Natural killer cell (primary cell): Measurements from ENCODE around the gene PLD2. TPM values are rescaled to one million over a fixed set of nuclear protein-coding genes. Genes with fewer than 3 reads are reported as not detected.

ENCODE experiments used
- ATAC-seq, 3 donors: fragments of 150-1000 bp in 2 of 3; fragments of 200-7000 bp in 1 of 3; cut with Tn5 transposase; 1 replicate in 1 of 3; 2 replicates in 2 of 3; pipeline ENCODE4 v1.10.0; 2021; ENCODE audit warnings: mild to moderate bottlenecking in 2 of 3, moderate library complexity in 2 of 3
- DNase-seq, 2 donors: peaks; one replicate each; pipeline versions ENCODE4 v3.0.0 to v3.0.0-alpha.2; 2013 to 2021; ENCODE audit warnings: mixed read lengths in 1 of 2
- H3K27ac ChIP-seq: one replicate; pipeline ENCODE4 v1.5.1; 2013; ENCODE audit warnings: mild to moderate bottlenecking, low read length
- H3K27me3 ChIP-seq: one replicate; pipeline ENCODE4 v1.6.1; 2013; ENCODE audit warnings: low read length; ENCODE audit not compliant: control insufficient read depth, insufficient read depth
- H3K36me3 ChIP-seq: one replicate; pipeline ENCODE4 v1.6.1; 2013; ENCODE audit warnings: low read length; ENCODE audit not compliant: control insufficient read depth, insufficient read depth
- H3K4me1 ChIP-seq: one replicate; pipeline ENCODE4 v1.6.1; 2013; ENCODE audit warnings: low read length; ENCODE audit not compliant: control insufficient read depth, insufficient read depth
- H3K4me3 ChIP-seq: one replicate; pipeline ENCODE4 v1.5.1; 2013; ENCODE audit warnings: low read length
- H3K9me3 ChIP-seq: one replicate; pipeline ENCODE4 v1.6.1; 2013; ENCODE audit warnings: low read length; ENCODE audit not compliant: control insufficient read depth, insufficient read depth
- H3K27ac Mint-ChIP-seq, 2 donors: one replicate each; pipeline ENCODE4 v1.8.0; 2022; ENCODE audit warnings: mild to moderate bottlenecking in 2 of 2, mixed read lengths in 2 of 2, moderate library complexity in 1 of 2
- H3K27me3 Mint-ChIP-seq, 2 donors: one replicate each; pipeline ENCODE4 v1.8.0; 2022; ENCODE audit warnings: low read depth in 2 of 2, mixed read lengths in 2 of 2
- H3K36me3 Mint-ChIP-seq: one replicate; pipeline ENCODE4 v1.8.0; 2022; ENCODE audit warnings: mixed read lengths
- H3K4me1 Mint-ChIP-seq, 2 donors: one replicate each; pipeline ENCODE4 v1.8.0; 2022; ENCODE audit warnings: mixed read lengths in 2 of 2
- H3K4me3 Mint-ChIP-seq: one replicate; pipeline ENCODE4 v1.8.0; 2022; ENCODE audit warnings: mild to moderate bottlenecking, moderate library complexity, mixed read lengths
- H3K9me3 Mint-ChIP-seq, 2 donors: one replicate each; pipeline ENCODE4 v1.8.0; 2022; ENCODE audit warnings: mixed read lengths in 2 of 2
- WGBS: methylation state at CpG from one replicate; pipeline ENCODE4 v1.1.7; 2013; ENCODE audit warnings: missing lambda C conversion rate; ENCODE audit not compliant: insufficient coverage; 5-methylcytosine and 5-hydroxymethylcytosine counted together
- intact Hi-C: fragments of 100-400 bp; cut with micrococcal nuclease; formaldehyde crosslinking; loops from one replicate; pipeline ENCODE4 v1.14.2; 2022
- total RNA-seq, 4 donors: library from RNA; stranded (reverse); fragments of 120-200 nt in 1 of 4; gene quantifications; one replicate each; pipeline versions ENCODE4 v1.2.3 to v1.2.4, GENCODE V29; 2013 to 2022
- TF ChIP-seq, protein P1 (sequence below): fragments of 200-600 bp; IDR thresholded peaks from one replicate; pipeline ENCODE4 v1.8.0; 2022; ENCODE audit warnings: antibody characterized with exemption

The PLD2 gene
- total RNA-seq, 3 donors from 2014 or later (not counting 1 experiment from before 2014, with no cell fraction given), result 20.8 to 22.7 (median 21.3) TPM

- WGBS, result 90% methylated on average over 11 of the region's 11 CpGs
Observed at GRCh38 chr17:4780325-4780955, 26.5 kb upstream of the PLD2 start.

GRCh38 chr17:4782652-4783051 is 24.3 kb upstream of the PLD2 start:
- Histone ChIP-seq H3K4me1 (peaks cover 15% of the 10 kb centered on the region), H3K36me3 (no peaks in the 10 kb centered on the region), H3K9me3 (no peaks in the 10 kb centered on the region), H3K27me3 (peaks cover 36% of the 10 kb centered on the region), H3K27ac (no peak overlapping the region), H3K4me3 (no peak overlapping the region)
- Mint-ChIP-seq H3K27ac (no peak overlapping the region), H3K4me1 (peaks cover 5% of the 10 kb centered on the region in 2 donors), H3K9me3 (no peaks in the 10 kb centered on the region), H3K36me3 (no peaks in the 10 kb centered on the region), H3K4me3 (no peak overlapping the region), H3K27me3 (peaks cover 41 to 47% of the 10 kb centered on the region in 2 donors)
- DNase-seq (peak in 1 of 2 donors; percentile 24), ATAC-seq (no peak)
- intact Hi-C loops, result no loop called here
- 41% methylated on average over 28 of the region's 28 CpGs for WGBS
- TF ChIP-seq, protein P1, sequence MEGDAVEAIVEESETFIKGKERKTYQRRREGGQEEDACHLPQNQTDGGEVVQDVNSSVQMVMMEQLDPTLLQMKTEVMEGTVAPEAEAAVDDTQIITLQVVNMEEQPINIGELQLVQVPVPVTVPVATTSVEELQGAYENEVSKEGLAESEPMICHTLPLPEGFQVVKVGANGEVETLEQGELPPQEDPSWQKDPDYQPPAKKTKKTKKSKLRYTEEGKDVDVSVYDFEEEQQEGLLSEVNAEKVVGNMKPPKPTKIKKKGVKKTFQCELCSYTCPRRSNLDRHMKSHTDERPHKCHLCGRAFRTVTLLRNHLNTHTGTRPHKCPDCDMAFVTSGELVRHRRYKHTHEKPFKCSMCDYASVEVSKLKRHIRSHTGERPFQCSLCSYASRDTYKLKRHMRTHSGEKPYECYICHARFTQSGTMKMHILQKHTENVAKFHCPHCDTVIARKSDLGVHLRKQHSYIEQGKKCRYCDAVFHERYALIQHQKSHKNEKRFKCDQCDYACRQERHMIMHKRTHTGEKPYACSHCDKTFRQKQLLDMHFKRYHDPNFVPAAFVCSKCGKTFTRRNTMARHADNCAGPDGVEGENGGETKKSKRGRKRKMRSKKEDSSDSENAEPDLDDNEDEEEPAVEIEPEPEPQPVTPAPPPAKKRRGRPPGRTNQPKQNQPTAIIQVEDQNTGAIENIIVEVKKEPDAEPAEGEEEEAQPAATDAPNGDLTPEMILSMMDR, result no peak

More at GRCh38 chr17:4780325-4780955, 26.5 kb upstream of the PLD2 start:
- Mint-ChIP-seq H3K4me3 (no peak overlapping the region), H3K4me1 (peaks cover 0 to 5% of the 10 kb centered on the region in 2 donors), H3K9me3 (no peaks in the 10 kb centered on the region), H3K36me3 (no peaks in the 10 kb centered on the region), H3K27ac (no peak overlapping the region), H3K27me3 (peaks cover 26 to 42% of the 10 kb centered on the region in 2 donors)
- Histone ChIP-seq H3K9me3 (no peaks in the 10 kb centered on the region), H3K27me3 (peaks cover 24% of the 10 kb centered on the region), H3K27ac (no peak overlapping the region), H3K4me3 (no peak overlapping the region), H3K36me3 (no peaks in the 10 kb centered on the region), H3K4me1 (peaks cover 5% of the 10 kb centered on the region)
- DNase-seq (no peak), ATAC-seq (no peak)
- TF ChIP-seq, protein P1, result no peak
- intact Hi-C loops, result no loop called here

- H3K36me3 Mint-ChIP-seq, result no peaks in the 10 kb centered on the region
- H3K9me3 Mint-ChIP-seq, result no peaks in the 10 kb centered on the region
- H3K9me3 ChIP-seq, result no peaks in the 10 kb centered on the region
- no peak overlapping the region for H3K27ac Mint-ChIP-seq
- H3K36me3 ChIP-seq, result no peaks in the 10 kb centered on the region
- no peak overlapping the region for H3K4me3 ChIP-seq
- H3K4me1 Mint-ChIP-seq, result peaks cover 7 to 11% of the 10 kb centered on the region in 2 donors
- 8% methylated on average over 61 of the region's 61 CpGs for WGBS
- peaks cover 28% of the 10 kb centered on the region for H3K4me1 ChIP-seq
- H3K27me3 ChIP-seq, result peaks cover 44% of the 10 kb centered on the region
- H3K4me3 Mint-ChIP-seq, result no peak overlapping the region
- H3K27me3 Mint-ChIP-seq, result peaks cover 35 to 43% of the 10 kb centered on the region in 2 donors
- TF ChIP-seq, protein P1, result no peak
- H3K27ac ChIP-seq, result no peak overlapping the region
- DNase-seq (peak in 1 of 2 donors; percentile 42), ATAC-seq (no peak)
- intact Hi-C loops, result no loop called here
Observed at GRCh38 chr17:4785311-4786105, 21.4 kb upstream of the PLD2 start.
